Hepatocyte (in vitro differentiated cells): ENCODE data around the gene IFNE.

ENCODE experiments used
- CTCF ChIP-seq: fragments of 200-600 bp; sonication (generic); IDR thresholded peaks from 2 replicates; pipeline ENCODE4 v1.5.1; 2016; ENCODE audit warnings: antibody characterized with exemption, mild to moderate bottlenecking; ENCODE audit not compliant: poor library complexity
- EZH2phosphoT487 ChIP-seq: fragments of 200-600 bp; sonication (generic); IDR thresholded peaks from one replicate; pipeline ENCODE4 v1.6.1; 2018; ENCODE audit warnings: antibody characterized with exemption, mild to moderate bottlenecking, low read depth, moderate library complexity; ENCODE audit not compliant: unreplicated experiment, severe bottlenecking

- no peak for TF ChIP-seq CTCF
- no peak for TF ChIP-seq EZH2phosphoT487
Measured at GRCh38 chr9:21450733-21451394, 31.2 kb downstream of the IFNE start.
